Activated naive CD8-positive, alpha-beta T cell (primary cell): ENCODE data around the gene DBP.
A peak's percentile ranks its signal among the peaks of the same experiment; 100 is the strongest.

Experiments
- H3K27ac Mint-ChIP-seq: one replicate; pipeline ENCODE4 v1.8.0; 2021; ENCODE audit warnings: mixed read lengths
- H3K27me3 Mint-ChIP-seq: one replicate; pipeline ENCODE4 v1.8.0; 2021; ENCODE audit warnings: mixed read lengths
- H3K36me3 Mint-ChIP-seq: one replicate; pipeline ENCODE4 v1.8.0; 2021; ENCODE audit warnings: mixed read lengths
- H3K4me1 Mint-ChIP-seq: one replicate; pipeline ENCODE4 v1.8.0; 2021; ENCODE audit warnings: low read depth, mixed read lengths
- H3K4me3 Mint-ChIP-seq: one replicate; pipeline ENCODE4 v1.8.0; 2021; ENCODE audit warnings: mild to moderate bottlenecking, mixed read lengths
- H3K9me3 Mint-ChIP-seq: one replicate; pipeline ENCODE4 v1.8.0; 2021; ENCODE audit warnings: low read depth, mixed read lengths

The DBP gene

DNA sequence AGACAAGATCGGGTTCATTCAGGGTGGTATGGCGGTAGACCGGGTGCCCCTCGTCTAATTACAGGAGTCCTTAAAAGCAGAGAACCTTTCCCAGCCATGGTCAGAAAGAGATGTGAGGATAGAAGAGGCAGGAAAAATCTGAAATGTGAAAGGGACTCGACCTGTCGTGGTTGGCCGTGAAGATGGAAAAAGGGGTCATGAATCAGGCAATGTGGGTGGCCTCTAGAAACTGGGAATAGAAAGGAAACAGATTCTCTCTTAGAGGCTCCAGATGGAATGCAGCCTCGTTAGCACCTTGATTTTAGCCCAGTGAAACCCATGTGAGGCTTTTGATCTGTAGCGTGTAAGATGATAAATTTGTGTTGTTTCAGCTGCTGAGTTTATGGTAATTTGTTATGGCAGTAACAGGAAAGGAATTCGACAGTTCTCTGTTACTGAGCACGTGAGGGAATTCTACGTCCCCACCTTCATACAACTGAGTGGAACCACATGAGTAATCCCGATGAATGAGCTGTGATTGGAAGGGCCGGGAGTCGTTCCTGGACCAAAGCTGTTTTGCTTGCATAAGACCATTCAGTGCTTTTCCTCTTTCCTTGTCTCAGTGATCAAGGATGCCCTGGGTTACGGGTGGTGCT lies 19.8 kb upstream of the DBP start:
- no peaks in the 10 kb centered on the region for H3K36me3 Mint-ChIP-seq
- no peaks in the 10 kb centered on the region for H3K9me3 Mint-ChIP-seq
- H3K4me3 Mint-ChIP-seq, result no peak overlapping the region
- H3K27ac Mint-ChIP-seq, result no peak overlapping the region
- H3K27me3 Mint-ChIP-seq, result no peaks in the 10 kb centered on the region
- peaks cover 9% of the 10 kb centered on the region for H3K4me1 Mint-ChIP-seq

DNA sequence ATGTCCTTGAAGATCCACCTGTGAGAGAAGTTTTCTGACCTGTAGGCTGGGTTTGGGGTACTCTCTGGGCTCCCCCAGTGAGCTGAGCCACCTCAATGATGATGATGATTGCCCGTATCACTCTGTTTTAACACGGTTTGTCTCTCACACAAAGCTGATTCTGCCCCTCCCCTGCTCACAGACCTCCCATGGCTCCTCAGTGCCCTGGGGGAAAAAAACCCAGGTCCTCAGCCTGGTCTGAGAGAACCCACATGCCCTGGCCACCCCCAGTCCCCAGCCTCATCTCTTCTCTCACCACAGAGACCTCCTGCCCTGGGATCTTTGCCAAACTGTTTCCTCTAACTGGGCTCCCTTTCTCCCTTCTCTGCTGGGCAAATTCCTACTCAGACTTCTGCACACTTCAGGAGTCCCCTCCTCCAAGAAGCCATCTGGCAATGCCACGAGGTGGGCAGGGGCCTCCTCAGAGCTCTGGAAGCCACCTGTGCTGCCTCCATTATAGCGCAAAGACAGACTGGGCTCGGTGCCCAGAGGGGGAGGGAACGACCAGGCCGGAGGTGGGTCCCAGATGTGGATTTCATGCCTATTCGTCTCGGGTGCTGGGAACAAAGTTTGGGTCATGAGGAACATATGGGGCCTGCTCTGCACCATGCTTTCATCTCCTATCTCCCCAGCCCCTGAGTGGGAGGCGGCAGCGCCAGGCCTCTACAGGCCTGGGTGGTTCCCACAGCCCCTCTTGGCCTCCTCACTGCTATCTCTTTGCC lies 17.3 kb upstream of the DBP start:
- Mint-ChIP-seq H3K4me3 (no peak overlapping the region), H3K36me3 (no peaks in the 10 kb centered on the region), H3K9me3 (no peaks in the 10 kb centered on the region), H3K4me1 (peaks cover 7% of the 10 kb centered on the region), H3K27ac (no peak overlapping the region), H3K27me3 (no peaks in the 10 kb centered on the region)

GRCh38 chr19:48651683-48652048 lies 14.5 kb upstream of the DBP start:
- H3K4me1 Mint-ChIP-seq, result peaks cover 21% of the 10 kb centered on the region
- no peaks in the 10 kb centered on the region for H3K27me3 Mint-ChIP-seq
- no peak overlapping the region for H3K4me3 Mint-ChIP-seq

GRCh38 chr19:48650974-48651682 lies 13.9 kb upstream of the DBP start:
- Mint-ChIP-seq H3K27ac (no peak overlapping the region), H3K27me3 (no peaks in the 10 kb centered on the region), H3K4me3 (no peak overlapping the region), H3K9me3 (no peaks in the 10 kb centered on the region), H3K36me3 (no peaks in the 10 kb centered on the region), H3K4me1 (peaks cover 21% of the 10 kb centered on the region)

More at GRCh38 chr19:48651683-48652048, 14.5 kb upstream of the DBP start:
- no peak overlapping the region for H3K27ac Mint-ChIP-seq
- H3K36me3 Mint-ChIP-seq, result no peaks in the 10 kb centered on the region
- H3K9me3 Mint-ChIP-seq, result no peaks in the 10 kb centered on the region

DNA sequence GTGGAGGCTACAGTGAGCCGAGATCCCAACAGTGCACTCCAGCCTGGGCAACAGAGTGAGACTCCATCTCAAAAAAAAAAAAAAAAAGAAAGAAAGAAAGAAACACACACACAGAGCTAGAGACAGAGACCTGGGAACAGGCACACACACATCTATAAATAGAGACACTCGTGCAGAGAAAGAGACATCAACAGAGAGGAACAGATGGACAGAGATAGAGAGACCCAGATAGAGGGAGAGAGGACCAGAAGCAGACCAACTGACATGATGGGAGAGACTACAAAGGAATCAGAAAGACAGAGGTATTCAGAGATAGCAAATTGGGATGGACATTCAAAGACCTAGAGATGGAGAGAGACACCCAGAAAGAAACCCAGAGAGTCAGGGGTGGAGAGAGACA lies 11.0 kb upstream of the DBP start:
- Mint-ChIP-seq H3K4me3 (no peak overlapping the region), H3K27me3 (no peaks in the 10 kb centered on the region), H3K4me1 (peaks cover 34% of the 10 kb centered on the region), H3K9me3 (no peaks in the 10 kb centered on the region), H3K27ac (no peak overlapping the region), H3K36me3 (no peaks in the 10 kb centered on the region)

DNA sequence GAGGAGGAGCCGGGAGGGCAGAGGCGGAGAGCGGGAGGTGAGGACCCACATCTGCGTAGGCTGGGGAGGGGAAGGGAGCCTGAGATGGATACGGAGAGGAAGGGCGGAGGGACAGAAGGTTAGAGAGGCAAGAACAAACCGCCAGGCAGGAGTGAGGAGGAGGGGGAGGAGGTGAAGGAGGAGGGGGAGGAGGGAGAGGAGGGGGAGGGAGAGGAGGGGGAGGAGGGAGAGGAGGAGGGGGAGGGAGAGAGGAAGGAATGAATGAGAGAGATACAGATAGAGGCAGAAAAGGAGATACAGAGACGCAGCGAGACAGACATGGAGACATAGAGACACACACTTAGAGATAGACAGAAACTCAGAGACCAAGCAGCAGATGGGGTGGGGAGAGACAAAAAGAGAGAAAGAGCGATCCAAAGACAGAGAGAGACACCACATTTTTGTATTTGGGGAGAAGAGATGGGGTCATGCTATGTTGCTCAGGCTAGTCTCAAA lies 9.6 kb upstream of the DBP start:
- Mint-ChIP-seq H3K4me3 (peak overlapping the region; percentile 46), H3K27ac (peak overlapping the region; percentile 0), H3K36me3 (no peaks in the 10 kb centered on the region), H3K27me3 (no peaks in the 10 kb centered on the region), H3K9me3 (no peaks in the 10 kb centered on the region), H3K4me1 (peaks cover 32% of the 10 kb centered on the region)

GRCh38 chr19:48646001-48646721 lies 9.0 kb upstream of the DBP start, which contains the start of gene CA11:
CA11 (minus strand) TSS chr19:48646187; CDS start chr19:48645632, 555 bp downstream.
- Mint-ChIP-seq H3K27ac (peak within 1 kb of the TSS; percentile 90), H3K36me3 (no peaks in the 10 kb centered on the region), H3K9me3 (no peaks in the 10 kb centered on the region), H3K4me1 (peaks cover 34% of the 10 kb centered on the region), H3K4me3 (peak within 1 kb of the TSS; percentile 93), H3K27me3 (no peaks in the 10 kb centered on the region)

DNA sequence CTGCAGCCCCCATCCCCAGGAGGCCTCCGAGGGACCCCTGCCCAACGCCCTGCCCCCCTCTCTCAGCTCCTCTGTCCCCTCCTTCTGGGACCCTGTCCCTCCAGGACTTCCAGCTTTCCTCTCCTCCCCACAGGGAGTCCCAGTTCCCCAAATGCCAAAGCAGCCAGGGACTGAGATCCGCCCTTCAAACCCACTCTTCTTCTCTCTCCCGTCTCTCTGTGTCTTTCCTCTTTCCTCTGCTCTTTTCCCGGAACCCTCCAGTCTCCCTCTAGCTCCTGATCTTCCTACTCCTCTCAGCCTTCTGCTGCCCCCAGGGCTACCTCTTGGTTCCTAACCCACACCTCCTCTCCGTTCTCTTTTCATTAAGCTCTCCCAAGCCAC lies 8.4 kb upstream of the DBP start:
- no peaks in the 10 kb centered on the region for H3K27me3 Mint-ChIP-seq
- peak overlapping the region; percentile 90 for H3K27ac Mint-ChIP-seq
- no peaks in the 10 kb centered on the region for H3K36me3 Mint-ChIP-seq
- H3K4me1 Mint-ChIP-seq, result peaks cover 34% of the 10 kb centered on the region
- H3K9me3 Mint-ChIP-seq, result no peaks in the 10 kb centered on the region
- H3K4me3 Mint-ChIP-seq, result peak overlapping the region; percentile 93

- no peaks in the 10 kb centered on the region for H3K36me3 Mint-ChIP-seq
- H3K4me3 Mint-ChIP-seq, result peak overlapping the region; percentile 93
- H3K4me1 Mint-ChIP-seq, result peaks cover 35% of the 10 kb centered on the region
- no peaks in the 10 kb centered on the region for H3K27me3 Mint-ChIP-seq
- no peaks in the 10 kb centered on the region for H3K9me3 Mint-ChIP-seq
- H3K27ac Mint-ChIP-seq, result peak overlapping the region; percentile 58
Measured at GRCh38 chr19:48644839-48645619, 7.8 kb upstream of the DBP start.

- no peaks in the 10 kb centered on the region for H3K36me3 Mint-ChIP-seq
- peak overlapping the region; percentile 20 for H3K4me3 Mint-ChIP-seq
- no peaks in the 10 kb centered on the region for H3K27me3 Mint-ChIP-seq
- no peak overlapping the region for H3K27ac Mint-ChIP-seq
- no peaks in the 10 kb centered on the region for H3K9me3 Mint-ChIP-seq
- peaks cover 35% of the 10 kb centered on the region for H3K4me1 Mint-ChIP-seq
Measured at GRCh38 chr19:48644355-48644754, 7.2 kb upstream of the DBP start.

- no peaks in the 10 kb centered on the region for H3K36me3 Mint-ChIP-seq
- peaks cover 40% of the 10 kb centered on the region for H3K4me1 Mint-ChIP-seq
- no peaks in the 10 kb centered on the region for H3K9me3 Mint-ChIP-seq
- H3K27ac Mint-ChIP-seq, result peak overlapping the region; percentile 61
- H3K27me3 Mint-ChIP-seq, result no peaks in the 10 kb centered on the region
- no peak overlapping the region for H3K4me3 Mint-ChIP-seq
Measured at GRCh38 chr19:48642862-48643261, 5.7 kb upstream of the DBP start.

- Mint-ChIP-seq H3K4me1 (peaks cover 39% of the 10 kb centered on the region), H3K4me3 (no peak overlapping the region), H3K9me3 (no peaks in the 10 kb centered on the region), H3K36me3 (no peaks in the 10 kb centered on the region), H3K27ac (peak overlapping the region; percentile 58), H3K27me3 (no peaks in the 10 kb centered on the region)
Measured at GRCh38 chr19:48641850-48642249, 4.7 kb upstream of the DBP start.

GRCh38 chr19:48639483-48640375 lies 2.5 kb upstream of the DBP start:
- Mint-ChIP-seq H3K27ac (peak overlapping the region; percentile 50), H3K27me3 (no peaks in the 10 kb centered on the region), H3K4me3 (peak overlapping the region; percentile 13), H3K9me3 (no peaks in the 10 kb centered on the region), H3K4me1 (peaks cover 37% of the 10 kb centered on the region), H3K36me3 (no peaks in the 10 kb centered on the region)
